Measurements from ENCODE around the gene GLRA1. TPM values are rescaled to one million over a fixed set of nuclear protein-coding genes. Genes with fewer than 3 reads are reported as not detected.
A peak's percentile ranks its signal among the peaks of the same experiment; 100 is the strongest.
"Not testable (repeated sequence)": the region's sequence is repeated elsewhere in the genome, so short reads cannot be mapped to it uniquely, and the experiment has no call there.

Gene GLRA1
- total RNA-seq, 1 experiment from 2014 or later = not detected

- ATAC-seq (no peak; the same call in 1 of the 2 replicates), DNase-seq (no peak)
- H2AFZ ChIP-seq (ENCODE audit: low read length) = no peak overlapping the region
- ChIA-PET POLR2A (ENCODE audit: unreplicated experiment) (no interaction called here), CTCF (no interaction called here)
- intact Hi-C loops (cut with micrococcal nuclease) = no loop called here
- no peak overlapping the region for H3K4me3 ChIP-seq (ENCODE audit: low read length)
- H3K9ac ChIP-seq (ENCODE audit: low read length) = no peak overlapping the region
- H3K27ac ChIP-seq (ENCODE audit: low read length) = no peak overlapping the region
- H3K4me1 ChIP-seq (ENCODE audit: insufficient read depth, low read length) = peaks cover 11% of the 10 kb centered on the region
- no peaks in the 10 kb centered on the region for H3F3A ChIP-seq (ENCODE audit: low read length, unreplicated experiment)
- no peaks in the 10 kb centered on the region for H3K79me2 ChIP-seq (ENCODE audit: low read length)
- no peaks in the 10 kb centered on the region for H3K9me2 ChIP-seq (replicated peaks; ENCODE audit: low read length)
- H3K9me3 ChIP-seq (ENCODE audit: low read length) = no peaks in the 10 kb centered on the region
- no TSS peak for BruUV-seq (replicated peaks)
- H3K4me2 ChIP-seq (ENCODE audit: low read length) = no peak overlapping the region
- H3K27me3 ChIP-seq (ENCODE audit: low read length) = 0 out of 2 replicates have a peak, but pooled peaks cover 3% of the 10 kb centered on the region
- no peaks in the 10 kb centered on the region for H4K20me1 ChIP-seq (ENCODE audit: low read length)
- no peak for TF ChIP-seq EZH2 (IDR thresholded peaks at IDR 0.05; ENCODE audit: low read length, unreplicated experiment)
- no peak for TF ChIP-seq EZH2phosphoT487 (IDR thresholded peaks at IDR 0.05; ENCODE audit: borderline replicate concordance, low read length)
- no peak for TF ChIP-seq CTCF (conservative IDR thresholded peaks at IDR 0.05; ENCODE audit: low read depth, low read length)
- H3K36me3 ChIP-seq (ENCODE audit: low read depth, low read length) = no peaks in the 10 kb centered on the region
Measured at GRCh38 chr5:151895660-151896030, 29.0 kb downstream of the GLRA1 start.

- peaks cover 11% of the 10 kb centered on the region for H3K4me1 ChIP-seq (ENCODE audit: insufficient read depth, low read length)
- H3K79me2 ChIP-seq (ENCODE audit: low read length); H3F3A ChIP-seq (ENCODE audit: low read length, unreplicated experiment); H3K27ac ChIP-seq (ENCODE audit: low read length); H3K4me3 ChIP-seq (ENCODE audit: low read length); H3K9me3 ChIP-seq (ENCODE audit: low read length); H3K9me2 ChIP-seq (replicated peaks; ENCODE audit: low read length); CTCF ChIA-PET; H3K9ac ChIP-seq (ENCODE audit: low read length); H2AFZ ChIP-seq (ENCODE audit: low read length); H3K36me3 ChIP-seq (ENCODE audit: low read depth, low read length); ATAC-seq; intact Hi-C loops (cut with micrococcal nuclease); POLR2A ChIA-PET (ENCODE audit: unreplicated experiment); H3K27me3 ChIP-seq (ENCODE audit: low read length); H4K20me1 ChIP-seq (ENCODE audit: low read length); DNase-seq; BruUV-seq (replicated peaks); H3K4me2 ChIP-seq (ENCODE audit: low read length): not testable (repeated sequence)
Measured at GRCh38 chr5:151893485-151893884, 31.2 kb downstream of the GLRA1 start.

GRCh38 chr5:151892393-151892792, 32.3 kb downstream of the GLRA1 start:
- Histone ChIP-seq H3K9me2 (replicated peaks; ENCODE audit: low read length) (no peaks in the 10 kb centered on the region), H3K4me1 (ENCODE audit: insufficient read depth, low read length) (peaks cover 11% of the 10 kb centered on the region), H3K9ac (ENCODE audit: low read length) (no peak overlapping the region), H3K36me3 (ENCODE audit: low read depth, low read length) (no peaks in the 10 kb centered on the region), H3K79me2 (ENCODE audit: low read length) (no peaks in the 10 kb centered on the region), H3K4me2 (ENCODE audit: low read length) (no peak overlapping the region), H3K27ac (ENCODE audit: low read length) (no peak overlapping the region), H2AFZ (ENCODE audit: low read length) (no peak overlapping the region), H3K27me3 (ENCODE audit: low read length) (no peaks in the 10 kb centered on the region), H4K20me1 (ENCODE audit: low read length) (no peaks in the 10 kb centered on the region), H3F3A (ENCODE audit: low read length, unreplicated experiment) (no peaks in the 10 kb centered on the region), H3K4me3 (ENCODE audit: low read length) (no peak overlapping the region), H3K9me3 (ENCODE audit: low read length) (no peaks in the 10 kb centered on the region)
- POLR2A ChIA-PET (ENCODE audit: unreplicated experiment) = interaction anchor here (0.6 kb wide), 1 partner anchor 11 kb away, joined by 3 read pairs; no protein-coding TSS in a partner anchor
- DNase-seq (peak; percentile 15), ATAC-seq (no peak)
- intact Hi-C loops (cut with micrococcal nuclease) = no loop called here
- CTCF ChIA-PET = no interaction called here
- TF ChIP-seq EZH2phosphoT487 (IDR thresholded peaks at IDR 0.05; ENCODE audit: borderline replicate concordance, low read length) (no peak), EZH2 (IDR thresholded peaks at IDR 0.05; ENCODE audit: low read length, unreplicated experiment) (no peak), CTCF (conservative IDR thresholded peaks at IDR 0.05; ENCODE audit: low read depth, low read length) (no peak)
- BruUV-seq (replicated peaks) = no TSS peak
